Stimulated activated CD8-positive, alpha-beta memory T cell treated with anti-CD3 and anti-CD28 coated beads, Interleukin-4, amount 100 ng/mL, for 24 hours (primary cell): ENCODE measurements around the gene NDUFS1.
"Not testable (repeated sequence)": the region's sequence is repeated elsewhere in the genome, so short reads cannot be mapped to it uniquely, and the experiment has no call there.

Experiments used
- DNase-seq: peaks from one replicate; pipeline ENCODE4 v3.0.0-alpha.2; 2020; ENCODE audit warnings: low read depth

The NDUFS1 gene

GRCh38 chr2:206098471-206098870 is 60.8 kb downstream of the NDUFS1 start:
- DNase-seq: no peak

GRCh38 chr2:206096876-206097275 is 62.4 kb downstream of the NDUFS1 start:
- DNase-seq: no peak

- DNase-seq: no peak
These were observed 63.5 kb downstream of the NDUFS1 start for GRCh38 chr2:206095536-206096332.

- DNase-seq: no peak
These were observed 66.9 kb downstream of the NDUFS1 start for GRCh38 chr2:206092297-206092696.

GRCh38 chr2:206088248-206088647 is 71.0 kb downstream of the NDUFS1 start:
- no peak for DNase-seq

- no peak for DNase-seq
These were observed 72.4 kb downstream of the NDUFS1 start for GRCh38 chr2:206086716-206087350.

- peak; percentile 63 for DNase-seq
These were observed 73.3 kb downstream of the NDUFS1 start, which contains the start of gene INO80D for GRCh38 chr2:206085742-206086445. INO80D (minus strand) TSS chr2:206086174; CDS start chr2:206063016, 23,158 bp downstream.

- DNase-seq: peak; percentile 25
These were observed 74.1 kb downstream of the NDUFS1 start for GRCh38 chr2:206084870-206085741.

GRCh38 chr2:206084439-206084869 is 74.8 kb downstream of the NDUFS1 start:
- DNase-seq: no peak

GRCh38 chr2:206083602-206084438 is 75.4 kb downstream of the NDUFS1 start:
- no peak for DNase-seq

- no peak for DNase-seq
These were observed 76.9 kb downstream of the NDUFS1 start for GRCh38 chr2:206082298-206082843.

GRCh38 chr2:206080927-206081326 is 78.3 kb downstream of the NDUFS1 start:
- no peak for DNase-seq

GRCh38 chr2:206079699-206080465 is 79.4 kb downstream of the NDUFS1 start:
- DNase-seq: no peak

- not testable (repeated sequence) for DNase-seq
These were observed 81.4 kb downstream of the NDUFS1 start for GRCh38 chr2:206077879-206078278.

GRCh38 chr2:206075113-206075512 is 84.1 kb downstream of the NDUFS1 start:
- no peak for DNase-seq

GRCh38 chr2:206071807-206072206 is 87.4 kb downstream of the NDUFS1 start:
- no peak for DNase-seq

GRCh38 chr2:206069417-206069816 is 89.8 kb downstream of the NDUFS1 start:
- no peak for DNase-seq

- DNase-seq: no peak
These were observed 91.0 kb downstream of the NDUFS1 start for GRCh38 chr2:206068207-206068606.
